NCI-H345 treated with DMSO at 0.1 percent for 48 hours (cell line): ENCODE data around the gene FOXL2NB.
"Not testable (repeated sequence)": the region's sequence is repeated elsewhere in the genome, so short reads cannot be mapped to it uniquely, and the experiment has no call there.

Experiments
- DNase-seq: peaks from one replicate; lab custom pipeline; 2025; ENCODE audit not compliant: unreplicated experiment; lab: John Stamatoyannopoulos, UW

The FOXL2NB gene

GRCh38 chr3:138946663-138947494 lies at the start of gene FOXL2NB, which contains the start of gene FOXL2:
TSS of gene FOXL2NB (plus strand) at chr3:138947217. CDS start at chr3:138947365, 148 bp downstream.
TSS of gene FOXL2 (minus strand) at chr3:138947137. CDS start at chr3:138946722, 415 bp downstream.
- DNase-seq: no peak

- no peak for DNase-seq
Observed at GRCh38 chr3:138898301-138898700, 48.7 kb upstream of the FOXL2NB start.

GRCh38 chr3:138898708-138899107 lies 48.3 kb upstream of the FOXL2NB start:
- DNase-seq: no peak

- DNase-seq: no peak
Observed at GRCh38 chr3:138899351-138899991, 47.5 kb upstream of the FOXL2NB start.

- no peak for DNase-seq
Observed at GRCh38 chr3:138901567-138901966, 45.5 kb upstream of the FOXL2NB start.

GRCh38 chr3:138902171-138902570 lies 44.8 kb upstream of the FOXL2NB start:
- no peak for DNase-seq

- DNase-seq: no peak
Observed at GRCh38 chr3:138907539-138907938, 39.5 kb upstream of the FOXL2NB start.

- no peak for DNase-seq
Observed at GRCh38 chr3:138908846-138909245, 38.2 kb upstream of the FOXL2NB start.

- no peak for DNase-seq
Observed at GRCh38 chr3:138909904-138910303, 37.1 kb upstream of the FOXL2NB start.

- no peak for DNase-seq
Observed at GRCh38 chr3:138911621-138912020, 35.4 kb upstream of the FOXL2NB start.

- no peak for DNase-seq
Observed at GRCh38 chr3:138912237-138912636, 34.8 kb upstream of the FOXL2NB start.

GRCh38 chr3:138913766-138914165 lies 33.3 kb upstream of the FOXL2NB start:
- no peak for DNase-seq

- no peak for DNase-seq
Observed at GRCh38 chr3:138914870-138915502, 32.0 kb upstream of the FOXL2NB start.

- DNase-seq: peak; percentile 60
Observed at GRCh38 chr3:138915503-138916498, 31.2 kb upstream of the FOXL2NB start.

GRCh38 chr3:138916824-138917223 lies 30.2 kb upstream of the FOXL2NB start:
- DNase-seq: no peak

- DNase-seq: no peak
Observed at GRCh38 chr3:138919325-138919724, 27.7 kb upstream of the FOXL2NB start.

GRCh38 chr3:138921316-138922292 lies 25.4 kb upstream of the FOXL2NB start:
- no peak for DNase-seq

GRCh38 chr3:138922400-138922799 lies 24.6 kb upstream of the FOXL2NB start:
- not testable (repeated sequence) for DNase-seq

- DNase-seq: peak; percentile 22
Observed at GRCh38 chr3:138923531-138923994, 23.5 kb upstream of the FOXL2NB start.
